NCI-H524 (cell line): ENCODE results near the gene POC1A.

Experiments
- DNase-seq, 2 experiments: peaks; one replicate each; lab custom pipeline; 2025; lab: John Stamatoyannopoulos, UW

Gene POC1A

GRCh38 chr3:52150860-52151259, 3.4 kb downstream of the POC1A start:
- no peak for DNase-seq

GRCh38 chr3:52150357-52150756, 3.9 kb downstream of the POC1A start:
- no peak for DNase-seq

DNA sequence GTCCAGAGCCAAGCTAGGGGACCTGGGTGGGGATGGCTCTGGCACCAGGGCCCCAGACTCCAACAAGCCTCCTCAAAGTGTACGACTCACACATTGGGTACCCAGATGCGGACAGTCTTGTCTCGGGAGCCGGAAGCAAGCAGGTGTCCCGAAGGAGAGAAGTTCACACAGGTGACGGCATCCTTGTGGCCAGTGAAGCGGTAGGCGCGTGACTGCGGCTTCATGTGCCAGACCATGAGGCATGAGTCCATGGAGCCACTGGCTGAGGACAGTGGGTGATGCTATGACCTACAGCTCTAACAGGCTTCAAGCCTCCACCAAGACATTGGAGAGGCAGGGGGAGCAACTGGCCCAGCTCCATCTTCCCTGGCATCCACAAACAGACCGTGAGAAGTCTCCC, 4.5 kb downstream of the POC1A start:
- DNase-seq, result no peak

GRCh38 chr3:52149021-52149420, 5.2 kb downstream of the POC1A start:
- no peak for DNase-seq

- no peak for DNase-seq
Measured at GRCh38 chr3:52147804-52148203, 6.4 kb downstream of the POC1A start.

- no peak for DNase-seq
Measured at GRCh38 chr3:52146811-52147210, 7.4 kb downstream of the POC1A start.

- DNase-seq, result no peak
Measured at GRCh38 chr3:52146189-52146588, 8.0 kb downstream of the POC1A start.

DNA sequence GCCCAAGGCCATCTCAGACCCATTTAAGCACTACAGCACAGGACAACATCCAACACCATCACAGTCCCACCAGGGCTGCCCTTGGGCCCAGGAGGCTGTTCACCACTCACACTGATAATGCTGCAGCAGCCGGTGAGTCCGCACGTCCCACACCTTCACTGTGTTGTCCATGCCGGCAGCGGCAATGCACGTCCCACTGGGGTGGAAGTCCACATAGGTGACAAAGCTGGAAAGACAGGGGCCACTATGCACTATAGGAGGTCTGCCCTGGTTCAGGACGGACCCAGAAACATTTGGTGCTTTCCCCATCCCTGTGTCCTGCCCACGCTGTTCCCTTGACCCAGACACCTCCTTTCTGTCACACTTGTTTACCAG, 8.5 kb downstream of the POC1A start:
- DNase-seq, result no peak

- no peak for DNase-seq
Measured at GRCh38 chr3:52144796-52145735, 9.2 kb downstream of the POC1A start.

DNA sequence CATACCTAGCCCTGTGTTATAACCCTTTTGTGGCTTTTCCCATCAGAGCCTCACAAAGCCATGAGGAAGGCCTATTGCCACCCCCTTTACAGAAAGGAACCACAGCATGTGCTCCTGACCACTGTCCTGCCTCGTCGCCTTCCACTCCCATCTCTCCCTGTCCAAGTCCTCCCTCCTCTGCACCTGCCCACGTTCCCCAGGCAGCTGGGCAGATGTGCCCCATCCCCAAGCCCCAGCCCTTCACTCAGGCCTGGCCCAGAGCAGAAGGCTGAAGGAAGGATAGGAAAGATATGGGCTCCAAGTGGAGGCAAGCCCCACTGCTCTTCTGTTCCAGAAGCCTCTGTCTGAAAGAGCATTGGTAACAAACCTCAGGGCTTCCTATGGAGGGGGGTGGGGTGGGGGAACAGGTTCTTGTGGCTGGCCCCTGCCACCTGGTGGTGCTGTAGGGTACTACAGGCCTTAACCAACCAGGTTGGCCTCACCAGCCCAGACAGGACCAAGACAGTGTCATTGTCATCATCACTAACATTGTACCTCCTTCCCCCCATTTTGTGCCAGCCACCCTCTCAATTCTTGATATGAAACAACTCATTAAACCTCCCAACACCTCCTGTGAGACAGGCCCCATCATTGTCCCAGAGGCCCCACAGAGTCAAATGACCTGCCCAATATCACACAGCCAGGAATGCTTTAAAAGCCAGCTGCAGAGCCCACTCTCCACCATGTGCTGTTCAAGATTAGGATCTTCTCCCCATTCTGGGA, 10.0 kb downstream of the POC1A start:
- DNase-seq, result peak; percentile 12 to 54

- no peak for DNase-seq
Measured at GRCh38 chr3:52143616-52144015, 10.6 kb downstream of the POC1A start.

GRCh38 chr3:52143156-52143555, 11.1 kb downstream of the POC1A start:
- DNase-seq, result no peak

- DNase-seq, result no peak
Measured at GRCh38 chr3:52141751-52142150, 12.5 kb downstream of the POC1A start.

GRCh38 chr3:52140769-52141168, 13.5 kb downstream of the POC1A start:
- DNase-seq, result no peak

DNA sequence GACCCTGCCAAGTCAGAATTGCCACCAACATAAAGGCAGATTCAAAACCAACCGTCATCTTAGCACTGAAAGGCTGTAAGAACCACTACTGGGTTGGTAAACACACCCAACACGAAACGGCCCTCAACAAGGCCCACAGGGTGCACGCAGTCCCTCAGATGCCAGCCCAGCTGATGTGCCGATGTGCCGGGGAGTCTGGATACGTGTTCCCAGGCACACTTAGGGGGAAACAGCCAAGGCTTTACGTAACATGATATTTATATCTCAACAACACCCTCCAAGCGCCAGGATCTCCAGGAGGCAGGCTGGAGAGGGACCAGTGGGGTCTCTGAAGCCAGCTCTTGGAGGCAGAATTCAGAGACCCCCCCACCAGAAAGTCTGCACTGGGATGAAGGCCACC, 14.2 kb downstream of the POC1A start:
- no peak for DNase-seq

- no peak for DNase-seq
Measured at GRCh38 chr3:52137311-52137710, 16.9 kb downstream of the POC1A start.

DNA sequence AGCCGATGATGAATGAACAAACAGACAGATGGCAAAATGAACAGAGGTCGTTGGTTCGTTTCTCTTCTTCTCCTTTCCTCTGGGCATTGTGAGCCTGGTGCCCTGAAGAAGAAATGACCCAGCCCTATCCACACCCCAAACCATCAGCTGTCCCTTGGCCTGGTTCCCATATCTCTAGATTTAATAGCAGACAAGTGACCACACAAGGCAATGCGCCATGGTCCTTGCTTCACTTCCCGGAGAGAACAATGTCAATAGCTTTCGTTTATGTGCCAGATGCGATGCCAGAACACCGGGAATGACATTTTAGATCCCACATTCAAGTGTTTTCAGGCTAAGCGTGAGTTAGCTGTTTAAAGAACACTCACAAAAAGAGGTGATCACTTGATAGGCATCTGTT, 17.7 kb downstream of the POC1A start:
- no peak for DNase-seq

GRCh38 chr3:52135332-52135731, 18.9 kb downstream of the POC1A start:
- DNase-seq, result no peak

- DNase-seq, result no peak
Measured at GRCh38 chr3:52134761-52135160, 19.5 kb downstream of the POC1A start.

- no peak for DNase-seq
Measured at GRCh38 chr3:52132930-52133329, 21.3 kb downstream of the POC1A start.

DNA sequence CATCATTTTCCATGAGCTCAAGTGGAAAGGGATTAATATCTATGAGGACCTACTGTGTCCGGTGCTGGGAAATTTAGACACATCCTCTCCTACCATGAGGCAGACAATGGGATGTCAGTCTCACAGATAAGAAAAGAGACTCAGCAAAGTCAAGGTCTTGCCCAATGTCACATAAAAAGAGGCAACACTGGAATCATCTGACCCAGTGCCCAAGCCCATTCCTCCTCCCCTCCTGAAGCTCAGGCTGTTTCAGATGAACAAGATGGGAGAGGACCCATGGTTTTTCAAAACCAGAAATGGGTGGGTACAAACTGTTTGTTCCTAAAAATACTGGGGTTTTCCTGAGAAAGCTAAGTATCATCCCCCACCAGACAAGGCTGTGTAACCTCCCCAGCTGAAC, 22.2 kb downstream of the POC1A start:
- no peak for DNase-seq

DNA sequence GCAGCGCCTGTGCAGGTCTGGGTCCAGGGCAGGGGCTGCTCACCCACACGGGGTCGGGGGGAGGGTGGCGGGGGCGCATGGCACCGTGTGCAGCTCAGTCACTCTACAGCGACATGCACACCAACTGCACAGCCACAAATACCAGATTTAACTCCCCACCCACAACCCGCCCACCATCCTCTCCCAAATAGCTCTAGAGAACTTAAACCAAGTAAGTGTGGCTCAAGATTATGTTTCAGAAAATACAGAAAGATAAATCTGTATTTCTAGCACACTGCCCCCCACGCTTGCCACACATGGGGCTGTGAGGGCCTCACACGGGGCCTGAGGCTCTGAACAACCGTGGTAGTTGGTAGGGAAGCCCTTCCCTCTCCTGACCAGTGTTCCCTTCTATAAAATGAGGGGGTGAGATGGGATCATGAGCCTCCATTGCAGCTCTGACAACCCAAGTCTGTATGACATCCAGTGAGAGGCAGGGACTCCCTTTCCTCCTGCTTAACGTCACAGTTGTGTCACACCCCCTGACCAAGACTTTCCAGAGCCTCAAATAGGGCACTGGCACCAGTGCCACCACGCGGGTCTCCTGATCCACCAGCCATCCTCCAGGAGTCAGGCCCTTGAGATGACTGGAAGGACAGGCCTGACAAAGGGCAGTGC, 23.1 kb downstream of the POC1A start:
- DNase-seq, result no peak
